B cell (primary cell): ENCODE results near the gene COX14. TPM values are rescaled to one million over a fixed set of nuclear protein-coding genes. Genes with fewer than 3 reads are reported as not detected.

Source experiments
- ATAC-seq: fragments of 200-7000 bp; cut with Tn5 transposase; one replicate; pipeline ENCODE4 v1.10.0; 2021; ENCODE audit warnings: low read depth, mild to moderate bottlenecking, moderate number of reproducible peaks, moderate library complexity
- CTCF ChIA-PET: fragments of 350-600 bp; sonication (Branson Sonifier 250); formaldehyde crosslinking; loops from one replicate; lab custom pipeline; 2021; ENCODE audit warnings: antibody characterized with exemption, inconsistent platforms; lab: Charles Lee
- POLR2A ChIA-PET: fragments of 350-600 bp; sonication (Branson Sonifier 250); formaldehyde crosslinking; loops from one replicate; lab custom pipeline; 2021; ENCODE audit warnings: antibody characterized with exemption; lab: Charles Lee
- DNase-seq: peaks from one replicate; pipeline ENCODE4 v3.0.0; 2013
- H2AFZ ChIP-seq: 2 replicates; pipeline ENCODE4 v1.6.1; 2012; ENCODE audit warnings: mild to moderate bottlenecking, low read depth, low read length; ENCODE audit not compliant: insufficient read depth, poor library complexity, severe bottlenecking
- H3K27ac ChIP-seq, 2 donors: 1 replicate in 1 of 2; 2 replicates in 1 of 2; pipeline ENCODE4 v1.5.1; 2012 to 2013; ENCODE audit warnings: low read length in 2 of 2, mild to moderate bottlenecking in 2 of 2, moderate library complexity in 1 of 2
- H3K27me3 ChIP-seq, 4 experiments: fragments of 200-600 bp in 1 of 4; sonication (generic) in 1 of 4; replicated peaks in 1 of 4; 1 replicate in 2 of 4; 2 replicates in 2 of 4; pipeline versions ENCODE4 v1.6.1 to v1.7.0; 2013 to 2016; ENCODE audit warnings: low read length in 3 of 4, mild to moderate bottlenecking in 2 of 4, mixed read lengths in 1 of 4, moderate library complexity in 1 of 4; ENCODE audit not compliant: insufficient read depth in 4 of 4, control insufficient read depth in 3 of 4; ENCODE audit errors: control extremely low read depth in 1 of 4
- H3K36me3 ChIP-seq, 2 experiments: replicated peaks in 1 of 2; 1 replicate in 1 of 2; 2 replicates in 1 of 2; pipeline versions ENCODE4 v1.6.1 to v1.7.1; 2013; ENCODE audit warnings: low read length in 1 of 2; ENCODE audit not compliant: insufficient read depth in 2 of 2, control insufficient read depth in 1 of 2; ENCODE audit errors: control extremely low read depth in 1 of 2, extremely low read depth in 1 of 2
- H3K4me1 ChIP-seq, 2 donors: fragments of 200-600 bp in 1 of 2; sonication (generic) in 1 of 2; 1 replicate in 1 of 2; 2 replicates in 1 of 2; pipeline versions ENCODE4 v1.5.1 to v1.6.1; 2013 to 2017; ENCODE audit warnings: low read length in 2 of 2; ENCODE audit not compliant: control insufficient read depth in 2 of 2, insufficient read depth in 2 of 2
- H3K4me2 ChIP-seq: replicated peaks from 2 replicates; pipeline ENCODE3; 2012; ENCODE audit warnings: mild to moderate bottlenecking, low read depth, low read length; ENCODE audit not compliant: poor library complexity, severe bottlenecking
- H3K4me3 ChIP-seq, 5 experiments: fragments of 200-600 bp in 1 of 5; sonication (generic) in 1 of 5; 1 replicate in 3 of 5; 2 replicates in 2 of 5; pipeline versions ENCODE4 v1.5.1 to v1.7.0; 2011 to 2016; ENCODE audit warnings: low read length in 4 of 5, mild to moderate bottlenecking in 4 of 5, low read depth in 2 of 5, control low read depth in 1 of 5, moderate library complexity in 1 of 5; ENCODE audit not compliant: insufficient read depth in 1 of 5; ENCODE audit errors: control extremely low read depth in 1 of 5, extremely low read depth in 1 of 5
- H3K79me2 ChIP-seq: fragments of 200-600 bp; sonication (generic); one replicate; pipeline ENCODE4 v1.6.0; 2016; ENCODE audit warnings: low read length; ENCODE audit not compliant: control insufficient read depth, insufficient read depth
- H3K9ac ChIP-seq: fragments of 200-600 bp; sonication (generic); 2 replicates; pipeline ENCODE4 v1.6.1; 2017; ENCODE audit warnings: mild to moderate bottlenecking, low read length, moderate library complexity
- H3K9me3 ChIP-seq, 3 donors: one replicate each; pipeline versions ENCODE4 v1.6.1 to v1.7.1; 2013; ENCODE audit warnings: low read length in 2 of 3; ENCODE audit not compliant: control insufficient read depth in 2 of 3, insufficient read depth in 1 of 3; ENCODE audit errors: control extremely low read depth in 1 of 3
- H4K20me1 ChIP-seq: 2 replicates; pipeline ENCODE4 v1.6.0; 2012; ENCODE audit warnings: mild to moderate bottlenecking, low read length; ENCODE audit not compliant: insufficient read depth, control insufficient read depth, poor library complexity, severe bottlenecking
- H3K27ac Mint-ChIP-seq: one replicate; pipeline ENCODE4 v1.8.0; 2021; ENCODE audit warnings: mixed read lengths
- H3K27me3 Mint-ChIP-seq: one replicate; pipeline ENCODE4 v1.8.0; 2021; ENCODE audit warnings: mixed read lengths
- H3K4me1 Mint-ChIP-seq: one replicate; pipeline ENCODE4 v1.8.0; 2021; ENCODE audit warnings: mixed read lengths
- H3K4me3 Mint-ChIP-seq: one replicate; pipeline ENCODE4 v1.8.0; 2021; ENCODE audit warnings: mixed read lengths
- H3K9me3 Mint-ChIP-seq: one replicate; pipeline ENCODE4 v1.8.0; 2022; ENCODE audit warnings: mixed read lengths; ENCODE audit not compliant: insufficient read depth
- CTCF ChIP-seq: fragments of 200-600 bp; IDR thresholded peaks from one replicate; pipeline ENCODE4 v1.8.0; 2022; ENCODE audit warnings: antibody characterized with exemption, mild to moderate bottlenecking
- EZH2 ChIP-seq: IDR thresholded peaks from 2 replicates; pipeline ENCODE4 v1.6.1; 2012; ENCODE audit warnings: borderline replicate concordance, low read depth, mild to moderate bottlenecking, moderate library complexity, low read length; ENCODE audit not compliant: insufficient read depth, poor library complexity, severe bottlenecking
- WGBS: methylation state at CpG from one replicate; pipeline ENCODE4 v1.1.5; 2013; ENCODE audit warnings: missing lambda C conversion rate; ENCODE audit not compliant: insufficient coverage; 5-methylcytosine and 5-hydroxymethylcytosine counted together
- intact Hi-C: fragments of 100-400 bp; cut with micrococcal nuclease; formaldehyde crosslinking; loops from one replicate; pipeline ENCODE4 v1.10.0; 2022
- polyA plus RNA-seq: library from polyadenylated mRNA; depleted of rRNA; stranded (reverse); fragments of >200 nt; gene quantifications from 2 replicates; pipeline ENCODE4 v1.2.3, GENCODE V29; 2012
- total RNA-seq, 2 donors: library from RNA; stranded (reverse); fragments of 120-200 nt in 1 of 2; gene quantifications; 1 replicate in 1 of 2; 2 replicates in 1 of 2; pipeline versions ENCODE4 v1.2.3 to v1.2.4, GENCODE V29; 2013 to 2022

COX14 gene
- total and polyA plus RNA-seq, 2 donors (not counting 1 experiment from before 2014, with no cell fraction given): 31.8 to 60.4 TPM

DNA sequence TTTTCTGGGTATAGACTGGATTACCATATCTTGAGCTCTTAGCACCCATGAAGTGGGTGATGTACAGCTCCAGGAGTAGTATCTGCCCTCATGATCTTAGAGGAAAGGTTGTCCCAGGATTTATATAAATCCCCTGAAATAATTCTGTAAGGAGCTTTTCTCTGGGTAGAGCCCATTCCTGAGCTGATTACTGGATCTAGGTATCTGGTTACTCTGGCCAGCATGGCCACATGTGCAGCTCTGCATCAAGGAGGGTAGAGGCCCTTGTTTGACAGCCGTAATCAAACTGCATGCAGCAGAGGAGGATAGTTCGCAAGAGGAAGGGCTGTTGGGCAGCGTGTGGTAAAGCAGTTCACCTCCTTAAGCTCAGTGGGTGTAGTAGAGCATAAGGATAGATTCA is 8.5 kb downstream of the COX14 start:
- H3K27me3 Mint-ChIP-seq: no peaks in the 10 kb centered on the region
- intact Hi-C loops: no loop called here
- CTCF ChIA-PET: interaction anchor here (0.6 to 1.3 kb wide), 4 partner anchors 9 to 361 kb away, joined by 3 to 8 read pairs (median 3); partner anchors contain the start of gene COX14
- no peaks in the 10 kb centered on the region for H3K27me3 ChIP-seq
- H3K27ac ChIP-seq: no peak overlapping the region
- peaks cover 98% of the 10 kb centered on the region for H3K79me2 ChIP-seq
- 100% methylated on average over 2 of the region's 3 CpGs for WGBS
- H3K4me1 Mint-ChIP-seq: peaks cover 32% of the 10 kb centered on the region
- peaks cover 2 to 15% of the 10 kb centered on the region in 2 donors for H3K4me1 ChIP-seq
- peaks cover 2 to 55% of the 10 kb centered on the region in 2 experiments for H3K36me3 ChIP-seq
- H3K4me3 Mint-ChIP-seq: no peak overlapping the region
- H3K4me3 ChIP-seq: no peak overlapping the region
- no peak for ATAC-seq
- POLR2A ChIA-PET: no interaction called here
- H2AFZ ChIP-seq: no peak overlapping the region
- no peak overlapping the region for H3K9ac ChIP-seq
- no peaks in the 10 kb centered on the region for H3K9me3 Mint-ChIP-seq
- no peak overlapping the region for H3K27ac Mint-ChIP-seq
- DNase-seq: no peak
- no peaks in the 10 kb centered on the region for H3K9me3 ChIP-seq
- H3K4me2 ChIP-seq: no peak overlapping the region
- TF ChIP-seq CTCF (no peak), EZH2 (no peak)
- peaks cover 79% of the 10 kb centered on the region for H4K20me1 ChIP-seq

DNA sequence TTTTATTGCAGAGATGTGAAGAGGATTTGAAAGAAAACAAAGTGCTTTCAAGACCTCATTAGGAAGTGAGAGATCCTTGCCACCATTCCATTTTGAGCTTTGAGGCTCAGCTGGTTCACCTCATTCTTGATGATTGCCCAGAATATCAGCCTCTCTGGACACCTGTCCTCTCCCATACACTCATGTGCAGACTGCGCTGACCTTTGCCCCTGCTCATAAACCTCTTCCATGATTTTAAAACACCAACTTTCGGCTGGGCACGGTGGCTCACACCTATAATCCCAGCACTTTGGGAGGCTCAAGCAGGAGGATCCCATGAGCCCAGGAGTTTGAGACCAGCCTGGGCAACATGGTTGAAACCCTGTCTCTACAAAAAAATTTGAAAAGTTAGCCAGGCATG is 8.9 kb downstream of the COX14 start:
- no peak overlapping the region for H3K4me3 Mint-ChIP-seq
- no peak for TF ChIP-seq EZH2
- TF ChIP-seq CTCF: no peak
- no peak overlapping the region for H3K9ac ChIP-seq
- no peak overlapping the region for H3K27ac Mint-ChIP-seq
- DNase-seq: no peak
- no peaks in the 10 kb centered on the region for H3K9me3 ChIP-seq
- H3K36me3 ChIP-seq: peaks cover 2 to 53% of the 10 kb centered on the region in 2 experiments
- H3K9me3 Mint-ChIP-seq: no peaks in the 10 kb centered on the region
- no peak overlapping the region for H3K27ac ChIP-seq
- intact Hi-C loops: no loop called here
- POLR2A ChIA-PET: no interaction called here
- no peak overlapping the region for H2AFZ ChIP-seq
- ATAC-seq: no peak
- no peaks in the 10 kb centered on the region for H3K27me3 Mint-ChIP-seq
- WGBS: 100% methylated on average over 3 of the region's 3 CpGs
- peaks cover 3 to 15% of the 10 kb centered on the region in 2 donors for H3K4me1 ChIP-seq
- no peak overlapping the region for H3K4me2 ChIP-seq
- CTCF ChIA-PET: interaction anchor here (1.0 to 1.3 kb wide), 3 partner anchors 9 to 50 kb away, joined by 3 to 8 read pairs (median 3); partner anchors contain the start of gene COX14
- peaks cover 31% of the 10 kb centered on the region for H3K4me1 Mint-ChIP-seq
- H4K20me1 ChIP-seq: peaks cover 75% of the 10 kb centered on the region
- no peaks in the 10 kb centered on the region for H3K27me3 ChIP-seq
- H3K4me3 ChIP-seq: no peak overlapping the region
- peaks cover 98% of the 10 kb centered on the region for H3K79me2 ChIP-seq
